RWPE2 (cell line): ENCODE results near the gene NMBR.
A peak's percentile ranks its signal among the peaks of the same experiment; 100 is the strongest.

Source experiments
- ATAC-seq: fragments of 200-7000 bp; cut with Tn5 transposase; 3 replicates; pipeline ENCODE4 v1.9.1; 2021; ENCODE audit warnings: low read depth
- DNase-seq: peaks from one replicate; pipeline ENCODE4 v3.0.0-alpha.2; 2020; ENCODE audit warnings: low spot score
- H3K27ac ChIP-seq: fragments of 450-650 bp; 2 replicates; pipeline ENCODE4 v1.5.1; 2017; ENCODE audit warnings: mild to moderate bottlenecking; ENCODE audit not compliant: poor library complexity, severe bottlenecking
- H3K27me3 ChIP-seq: fragments of 250-450 bp; sonication (Bioruptor Pico); 2 replicates; pipeline ENCODE4 v1.5.1; 2021; ENCODE audit warnings: mild to moderate bottlenecking, moderate library complexity; ENCODE audit not compliant: insufficient read depth, poor library complexity, severe bottlenecking
- H3K36me3 ChIP-seq: fragments of 250-450 bp; sonication (Bioruptor Pico); 2 replicates; pipeline ENCODE4 v1.5.1; 2020; ENCODE audit warnings: low read depth, mild to moderate bottlenecking, moderate library complexity
- H3K4me1 ChIP-seq: fragments of 250-450 bp; sonication (Bioruptor Pico); 2 replicates; pipeline ENCODE4 v1.5.1; 2021; ENCODE audit warnings: mild to moderate bottlenecking, moderate library complexity; ENCODE audit not compliant: insufficient read depth, poor library complexity, severe bottlenecking
- H3K4me3 ChIP-seq: fragments of 250-450 bp; sonication (Bioruptor Pico); 2 replicates; pipeline ENCODE4 v1.5.1; 2021; ENCODE audit warnings: mild to moderate bottlenecking, moderate library complexity; ENCODE audit not compliant: severe bottlenecking
- H3K9me3 ChIP-seq: fragments of 250-450 bp; sonication (Bioruptor Pico); 2 replicates; pipeline ENCODE4 v1.5.1; 2021; ENCODE audit warnings: mild to moderate bottlenecking, moderate library complexity; ENCODE audit not compliant: severe bottlenecking
- CTCF ChIP-seq: fragments of 450-650 bp; IDR thresholded peaks from one replicate; pipeline ENCODE4 v1.5.1; 2017; ENCODE audit warnings: mild to moderate bottlenecking, moderate library complexity; ENCODE audit not compliant: poor library complexity, severe bottlenecking

The NMBR gene

GRCh38 chr6:142087950-142088857 is 58.7 kb downstream of the NMBR start:
- no peak for ATAC-seq
- no peaks in the 10 kb centered on the region for H3K4me1 ChIP-seq
- peaks cover 18% of the 10 kb centered on the region for H3K27me3 ChIP-seq
- peak; percentile 38 for DNase-seq
- no peak overlapping the region for H3K4me3 ChIP-seq
- no peaks in the 10 kb centered on the region for H3K36me3 ChIP-seq
- TF ChIP-seq CTCF, result no peak
- H3K27ac ChIP-seq, result no peak overlapping the region
- no peaks in the 10 kb centered on the region for H3K9me3 ChIP-seq

GRCh38 chr6:142079130-142079529 is 67.8 kb downstream of the NMBR start:
- no peak overlapping the region for H3K27ac ChIP-seq
- H3K36me3 ChIP-seq, result no peaks in the 10 kb centered on the region
- no peaks in the 10 kb centered on the region for H3K4me1 ChIP-seq
- no peaks in the 10 kb centered on the region for H3K9me3 ChIP-seq
- no peak overlapping the region for H3K4me3 ChIP-seq
- DNase-seq, result no peak
- H3K27me3 ChIP-seq, result no peaks in the 10 kb centered on the region
- no peak for TF ChIP-seq CTCF
- ATAC-seq, result no peak

- ATAC-seq, result no peak
- Histone ChIP-seq H3K36me3 (no peaks in the 10 kb centered on the region), H3K4me1 (no peaks in the 10 kb centered on the region), H3K9me3 (no peaks in the 10 kb centered on the region), H3K27ac (no peak overlapping the region), H3K27me3 (no peaks in the 10 kb centered on the region), H3K4me3 (no peak overlapping the region)
- no peak for DNase-seq
- TF ChIP-seq CTCF, result no peak
Measured at GRCh38 chr6:142075516-142076101, 71.3 kb downstream of the NMBR start.

GRCh38 chr6:142074516-142074915 is 72.4 kb downstream of the NMBR start:
- Histone ChIP-seq H3K4me3 (no peak overlapping the region), H3K27me3 (no peaks in the 10 kb centered on the region), H3K9me3 (no peaks in the 10 kb centered on the region), H3K36me3 (no peaks in the 10 kb centered on the region), H3K27ac (no peak overlapping the region), H3K4me1 (no peaks in the 10 kb centered on the region)
- ATAC-seq (no peak), DNase-seq (no peak)
- TF ChIP-seq CTCF, result no peak

GRCh38 chr6:142071981-142072380 is 74.9 kb downstream of the NMBR start:
- no peak overlapping the region for H3K27ac ChIP-seq
- H3K9me3 ChIP-seq, result no peaks in the 10 kb centered on the region
- no peaks in the 10 kb centered on the region for H3K27me3 ChIP-seq
- DNase-seq, result no peak
- H3K4me1 ChIP-seq, result no peaks in the 10 kb centered on the region
- H3K36me3 ChIP-seq, result no peaks in the 10 kb centered on the region
- H3K4me3 ChIP-seq, result no peak overlapping the region
- no peak for TF ChIP-seq CTCF
- ATAC-seq, result no peak
